Activated CD8-positive, alpha-beta memory T cell treated with anti-CD3 and anti-CD28 coated beads for 24 hours (primary cell): ENCODE data around the gene ZFHX2.
A peak's percentile ranks its signal among the peaks of the same experiment; 100 is the strongest.

ENCODE experiments used
- DNase-seq: peaks from one replicate; pipeline ENCODE4 v3.0.0-alpha.2; 2020

ZFHX2 gene

DNA sequence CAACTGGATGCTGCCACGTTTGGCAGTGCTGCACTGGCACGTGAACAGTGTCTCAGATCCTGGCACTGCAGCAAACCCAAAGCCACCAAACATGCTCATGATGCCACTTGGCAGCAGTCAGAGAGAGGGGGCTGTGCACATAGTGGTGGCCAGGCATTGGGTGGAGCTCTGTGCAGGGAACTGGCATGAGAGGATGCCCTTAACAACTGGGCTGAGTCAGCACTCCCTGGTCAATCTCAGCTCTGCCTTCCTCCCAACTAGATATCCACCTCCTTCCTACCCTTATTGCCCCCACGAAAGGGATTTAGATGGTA, 37.0 kb downstream of the ZFHX2 start:
- DNase-seq = no peak

DNA sequence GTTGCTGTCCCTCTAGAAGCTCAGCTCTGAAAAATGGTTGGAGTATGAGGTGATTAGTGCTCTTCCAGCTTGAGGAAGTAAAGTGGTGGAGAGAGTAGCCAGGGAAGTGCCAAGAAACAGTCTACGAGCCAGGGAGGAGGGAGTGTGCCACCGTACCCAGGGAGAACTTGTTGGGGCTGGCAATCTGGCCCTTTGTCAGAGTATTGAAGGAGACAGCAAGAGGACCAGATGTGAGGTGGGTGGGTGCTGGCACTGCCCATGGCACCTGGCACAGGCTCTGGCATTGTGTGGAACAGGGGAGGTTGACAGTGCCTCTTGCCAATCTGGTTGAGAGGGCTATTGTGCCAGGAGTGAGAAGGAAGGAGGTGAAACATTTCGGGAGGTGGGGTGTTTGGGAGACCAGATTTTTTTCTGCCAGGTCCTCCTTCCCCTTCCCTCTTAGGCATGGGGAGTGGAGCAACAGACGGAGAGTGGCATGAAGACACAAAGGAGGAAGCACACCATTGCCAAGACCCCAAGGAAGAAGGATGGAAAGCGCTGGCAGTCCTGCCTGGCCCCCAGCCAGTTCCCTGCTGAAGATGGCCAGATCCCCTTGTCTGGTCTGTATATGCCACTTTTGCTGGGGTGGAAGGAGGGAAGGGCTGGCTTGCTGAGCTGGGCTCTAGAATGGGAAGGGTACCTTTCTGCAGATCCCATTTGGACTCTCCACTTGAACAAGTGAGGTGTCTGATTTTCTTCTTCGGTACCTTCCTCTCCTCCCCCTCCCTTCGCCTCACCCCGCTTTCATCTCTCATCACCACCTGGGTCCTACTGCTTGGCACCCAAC, 37.5 kb downstream of the ZFHX2 start:
- DNase-seq = peak; percentile 38

GRCh38 chr14:23513005-23513817, 38.4 kb downstream of the ZFHX2 start:
- peak; percentile 37 for DNase-seq

DNA sequence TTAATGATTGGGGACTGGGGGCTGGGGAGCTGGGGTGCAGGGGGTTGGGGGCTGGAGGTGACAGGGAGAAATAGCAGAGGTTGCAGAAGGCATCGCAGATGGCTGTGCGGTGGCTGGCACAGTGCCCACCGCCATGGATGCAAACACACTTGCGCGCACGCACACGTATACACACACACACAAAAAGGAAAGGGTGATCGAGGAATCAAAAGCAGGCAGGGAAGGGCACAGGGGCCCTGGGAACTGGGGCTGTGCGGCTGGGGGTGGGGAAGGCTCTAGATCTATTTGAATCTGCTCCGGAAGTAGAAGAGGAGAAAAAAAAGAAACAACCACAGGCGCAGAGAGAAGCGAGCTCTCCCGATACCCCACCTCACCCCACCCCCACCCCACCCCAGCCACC, 39.4 kb downstream of the ZFHX2 start:
- peak; percentile 61 for DNase-seq

- DNase-seq = no peak
Measured at GRCh38 chr14:23494223-23494622, 57.3 kb downstream of the ZFHX2 start.

GRCh38 chr14:23492618-23493272, 58.8 kb downstream of the ZFHX2 start:
- no peak for DNase-seq

- DNase-seq = no peak
Measured at GRCh38 chr14:23487216-23487615, 64.3 kb downstream of the ZFHX2 start.

GRCh38 chr14:23486036-23486435, 65.5 kb downstream of the ZFHX2 start:
- no peak for DNase-seq

DNA sequence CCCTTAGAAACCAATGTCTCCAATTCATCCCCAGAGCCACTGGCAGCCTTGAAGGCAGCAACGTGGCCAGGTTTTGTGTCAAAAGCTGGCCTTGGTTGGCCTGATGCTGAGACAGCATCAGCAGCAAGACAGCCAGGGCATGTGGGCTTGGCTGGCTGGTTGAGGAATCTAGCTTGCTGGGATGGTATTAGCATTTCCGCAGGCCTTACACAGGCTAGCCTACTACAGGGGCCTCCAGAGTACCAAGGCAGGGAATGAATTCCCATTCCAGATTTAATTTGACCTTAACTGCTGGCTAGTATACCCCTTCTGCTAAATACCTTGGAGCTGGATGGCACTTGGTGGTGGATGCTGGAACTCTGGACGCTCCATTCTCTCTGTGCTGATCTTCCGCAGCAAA, 66.2 kb downstream of the ZFHX2 start:
- DNase-seq = no peak

GRCh38 chr14:23483236-23483854, 68.2 kb downstream of the ZFHX2 start:
- no peak for DNase-seq

- no peak for DNase-seq
Measured at GRCh38 chr14:23482823-23483148, 68.8 kb downstream of the ZFHX2 start.

DNA sequence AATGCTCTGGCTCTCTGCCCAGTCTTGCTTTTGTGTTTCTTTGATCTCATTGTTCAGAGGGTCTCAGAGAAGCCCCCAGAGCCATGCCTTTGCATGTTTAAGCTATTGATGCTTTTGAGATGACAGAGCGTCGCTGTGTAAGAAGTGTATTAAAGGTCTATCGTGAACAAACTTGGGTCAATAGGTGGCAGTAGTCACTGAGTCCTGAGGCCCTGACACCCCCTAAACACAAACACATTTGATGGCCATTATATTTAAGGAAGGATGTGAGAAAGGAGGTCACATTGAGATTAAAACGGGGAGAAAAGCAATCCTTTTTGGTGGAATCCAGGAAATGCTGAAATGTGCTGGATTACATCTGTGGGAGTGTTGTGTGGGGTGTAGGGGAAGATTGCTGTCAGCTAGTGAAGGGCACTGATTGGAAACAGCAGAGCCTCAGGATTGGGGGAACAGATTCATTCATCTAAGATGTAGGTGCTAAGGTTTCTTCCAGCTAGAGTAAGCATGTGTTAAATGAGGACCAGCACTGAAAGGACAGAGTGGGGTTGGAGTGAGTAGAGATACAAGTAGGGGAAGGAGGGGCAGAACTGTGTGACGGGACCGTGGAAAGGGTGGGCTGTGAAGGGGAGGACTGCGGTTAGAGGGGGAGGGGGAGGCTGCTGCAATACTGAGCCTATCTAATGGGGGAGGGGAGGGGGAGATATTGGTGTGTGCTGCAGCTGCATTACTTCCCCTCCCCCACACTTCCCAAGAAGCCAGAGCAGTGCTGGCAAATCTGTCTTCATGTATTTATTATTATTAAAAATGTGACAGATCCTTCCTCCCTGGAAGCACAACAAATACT, 69.4 kb downstream of the ZFHX2 start:
- DNase-seq = no peak

DNA sequence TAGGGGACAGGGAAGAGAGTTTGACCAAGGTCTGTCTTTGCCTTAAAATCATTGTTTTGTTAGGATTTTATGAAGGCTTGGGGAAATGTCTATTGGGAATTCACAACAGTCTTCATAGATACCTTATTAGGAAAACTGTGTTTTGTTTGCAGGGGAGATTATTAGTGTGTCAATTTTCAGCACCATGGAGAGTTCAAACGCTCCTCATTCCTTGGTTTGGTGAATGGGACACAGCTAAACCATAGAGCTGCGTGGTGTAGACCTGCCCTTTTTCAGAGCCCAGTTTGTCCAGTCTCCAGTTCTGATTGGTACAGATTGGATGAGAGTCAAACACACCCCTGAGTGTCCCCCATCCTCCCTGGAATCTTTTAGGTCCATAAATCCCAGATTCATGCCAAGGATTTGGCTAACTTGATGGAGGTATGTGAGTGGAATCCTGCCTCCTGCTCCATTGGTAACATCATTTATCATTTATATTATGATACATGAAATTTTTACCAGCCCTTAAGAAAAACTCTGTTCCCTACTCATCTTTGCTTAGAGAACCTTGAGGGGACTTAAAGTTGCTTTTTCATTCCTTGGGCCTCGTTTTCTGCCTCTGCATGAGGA, 70.1 kb downstream of the ZFHX2 start:
- DNase-seq = no peak

GRCh38 chr14:23478109-23478759, 73.3 kb downstream of the ZFHX2 start:
- DNase-seq = peak; percentile 71

- DNase-seq = no peak
Measured at GRCh38 chr14:23470947-23471346, 80.6 kb downstream of the ZFHX2 start.
